LNCAP (cell line): ENCODE data around the gene COL6A3.

ENCODE experiments used
- TF ChIP-seq, protein P1 (sequence below): fragments of 450-650 bp; IDR thresholded peaks from 2 replicates; pipeline ENCODE4 v1.5.1; 2017; ENCODE audit warnings: mild to moderate bottlenecking

Gene COL6A3

DNA sequence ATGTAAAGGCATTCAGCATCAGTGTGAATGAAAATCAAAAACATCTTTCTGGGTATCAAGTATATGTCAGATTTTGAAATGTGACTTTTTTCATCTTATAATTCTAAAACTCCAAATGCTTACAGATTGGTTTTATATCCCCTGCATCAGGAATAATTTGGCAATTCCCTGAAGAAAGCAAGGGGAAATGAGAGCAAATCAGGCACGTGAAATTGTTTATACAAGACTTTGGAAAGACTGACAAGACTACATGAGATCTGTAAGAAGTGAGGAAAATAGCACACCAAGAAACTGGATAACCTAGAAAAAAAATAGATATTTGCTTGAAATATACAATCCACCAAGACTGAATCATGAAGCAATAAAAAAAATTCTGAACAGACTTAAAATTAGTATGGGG, 13.8 kb downstream of the COL6A3 start:
- TF ChIP-seq, protein P1, sequence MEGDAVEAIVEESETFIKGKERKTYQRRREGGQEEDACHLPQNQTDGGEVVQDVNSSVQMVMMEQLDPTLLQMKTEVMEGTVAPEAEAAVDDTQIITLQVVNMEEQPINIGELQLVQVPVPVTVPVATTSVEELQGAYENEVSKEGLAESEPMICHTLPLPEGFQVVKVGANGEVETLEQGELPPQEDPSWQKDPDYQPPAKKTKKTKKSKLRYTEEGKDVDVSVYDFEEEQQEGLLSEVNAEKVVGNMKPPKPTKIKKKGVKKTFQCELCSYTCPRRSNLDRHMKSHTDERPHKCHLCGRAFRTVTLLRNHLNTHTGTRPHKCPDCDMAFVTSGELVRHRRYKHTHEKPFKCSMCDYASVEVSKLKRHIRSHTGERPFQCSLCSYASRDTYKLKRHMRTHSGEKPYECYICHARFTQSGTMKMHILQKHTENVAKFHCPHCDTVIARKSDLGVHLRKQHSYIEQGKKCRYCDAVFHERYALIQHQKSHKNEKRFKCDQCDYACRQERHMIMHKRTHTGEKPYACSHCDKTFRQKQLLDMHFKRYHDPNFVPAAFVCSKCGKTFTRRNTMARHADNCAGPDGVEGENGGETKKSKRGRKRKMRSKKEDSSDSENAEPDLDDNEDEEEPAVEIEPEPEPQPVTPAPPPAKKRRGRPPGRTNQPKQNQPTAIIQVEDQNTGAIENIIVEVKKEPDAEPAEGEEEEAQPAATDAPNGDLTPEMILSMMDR: no peak

DNA sequence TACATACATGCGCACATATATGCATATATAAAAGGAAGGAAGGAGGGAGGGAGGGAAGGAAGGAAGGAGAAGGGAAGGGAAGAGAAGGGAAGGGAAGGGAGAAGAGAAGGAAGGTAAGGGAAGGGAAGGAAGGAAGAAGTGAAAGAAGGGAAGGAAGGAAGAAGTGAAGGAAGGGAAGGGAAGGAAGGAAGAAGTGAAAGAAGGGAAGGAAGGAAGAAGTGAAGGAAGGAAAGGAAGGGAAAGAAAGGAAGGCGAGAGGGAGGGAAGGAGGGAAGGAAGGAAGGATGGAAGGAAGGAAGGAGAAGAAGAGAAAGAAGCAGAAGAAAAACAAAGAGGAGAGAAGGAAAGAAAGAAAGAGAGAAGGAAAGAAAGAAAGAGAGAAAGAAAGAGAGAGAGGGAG, 16.9 kb downstream of the COL6A3 start:
- TF ChIP-seq, protein P1: no peak

DNA sequence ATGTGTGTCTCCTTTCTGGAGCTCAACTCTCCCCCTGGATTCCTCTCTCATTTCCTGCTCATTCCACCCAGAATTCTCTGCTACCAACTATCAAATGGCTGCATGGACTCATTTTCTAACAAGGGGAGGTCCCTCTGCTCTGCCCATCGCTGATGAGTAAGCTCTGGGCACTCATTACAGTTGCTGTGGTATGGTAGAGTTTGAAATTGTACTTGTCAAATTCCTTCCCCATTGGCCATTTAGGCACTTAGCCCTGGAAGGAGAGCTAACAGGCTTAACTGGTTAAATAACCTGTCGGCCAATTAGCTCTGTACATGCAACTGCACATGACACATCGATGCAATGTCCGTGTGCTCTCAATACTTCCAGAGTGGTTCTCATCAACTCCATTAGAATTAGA, 20.4 kb downstream of the COL6A3 start:
- TF ChIP-seq, protein P1: no peak

DNA sequence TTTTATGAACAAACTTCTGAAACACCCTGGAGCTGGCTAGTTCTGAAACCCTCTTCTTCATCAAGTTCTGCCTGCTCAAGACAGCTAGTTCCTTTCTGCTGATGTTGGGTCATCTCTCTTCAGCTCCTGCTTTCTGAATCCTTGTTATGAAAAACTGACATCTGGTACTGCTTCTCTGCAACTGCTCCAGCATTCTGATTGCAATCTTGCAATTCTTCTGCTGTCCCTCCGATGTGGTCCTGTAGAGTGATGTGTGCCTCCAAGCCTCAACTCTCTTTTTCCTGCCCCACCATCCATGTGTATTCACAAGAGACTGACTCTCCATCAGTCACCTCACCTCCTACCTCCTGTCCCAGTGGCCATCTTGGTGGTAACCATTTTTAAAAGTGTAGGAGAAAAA, 21.8 kb downstream of the COL6A3 start:
- TF ChIP-seq, protein P1: no peak

DNA sequence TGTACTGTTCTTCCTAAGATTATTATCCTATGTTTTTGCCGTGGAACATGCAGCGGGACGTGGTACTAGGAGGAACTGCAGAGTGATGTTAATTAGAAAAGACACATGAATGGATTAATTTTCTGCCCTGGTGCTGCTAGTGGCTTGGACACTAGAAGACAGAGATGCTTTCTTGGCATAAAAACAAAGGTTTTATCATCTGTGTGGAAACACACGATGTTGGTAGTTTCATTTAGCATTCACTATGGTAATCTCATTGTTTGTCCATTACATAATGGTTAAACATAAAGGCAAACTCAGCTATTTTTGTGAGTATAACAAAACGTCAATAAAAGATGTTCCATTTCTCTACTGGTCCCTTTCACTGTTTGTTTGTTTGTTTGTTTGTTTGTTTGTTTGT, 22.8 kb downstream of the COL6A3 start:
- TF ChIP-seq, protein P1: no peak

DNA sequence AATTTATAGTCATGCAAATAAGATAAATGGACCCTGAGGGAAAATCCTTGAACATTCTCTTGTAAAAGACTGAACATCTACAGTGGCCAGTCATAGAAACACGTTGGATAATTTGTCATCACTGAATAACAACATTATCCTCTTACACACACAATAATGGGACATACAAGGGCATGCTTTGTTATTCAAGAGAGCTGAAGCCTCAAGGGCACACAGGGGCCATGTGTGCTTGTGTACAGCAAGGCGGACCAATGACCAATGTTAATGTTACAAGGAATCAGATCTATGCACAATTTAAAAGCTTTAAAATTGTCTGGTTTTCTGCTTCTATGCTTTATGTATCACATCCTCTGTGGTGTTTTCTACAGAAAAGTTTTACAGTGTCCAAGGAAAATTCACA, 23.7 kb downstream of the COL6A3 start:
- TF ChIP-seq, protein P1: no peak

DNA sequence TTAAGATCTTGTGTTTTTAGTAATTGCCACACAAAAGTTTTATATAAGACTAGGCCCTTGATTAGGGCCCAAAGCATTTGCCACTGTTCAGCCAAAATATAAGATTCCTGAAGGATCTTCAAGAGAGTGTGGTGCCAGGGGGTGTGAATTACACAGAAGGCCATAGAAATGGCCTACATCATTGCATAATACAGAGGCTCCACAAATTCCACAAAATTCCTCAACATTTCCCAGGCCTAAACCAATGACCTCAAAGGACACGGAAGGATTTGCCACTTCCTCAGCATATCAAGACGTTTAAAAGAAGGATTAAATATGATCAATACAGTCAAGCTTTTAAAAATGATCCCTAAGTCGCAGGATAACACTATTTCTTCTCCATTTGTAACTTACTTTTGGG, 24.1 kb downstream of the COL6A3 start:
- TF ChIP-seq, protein P1: no peak

DNA sequence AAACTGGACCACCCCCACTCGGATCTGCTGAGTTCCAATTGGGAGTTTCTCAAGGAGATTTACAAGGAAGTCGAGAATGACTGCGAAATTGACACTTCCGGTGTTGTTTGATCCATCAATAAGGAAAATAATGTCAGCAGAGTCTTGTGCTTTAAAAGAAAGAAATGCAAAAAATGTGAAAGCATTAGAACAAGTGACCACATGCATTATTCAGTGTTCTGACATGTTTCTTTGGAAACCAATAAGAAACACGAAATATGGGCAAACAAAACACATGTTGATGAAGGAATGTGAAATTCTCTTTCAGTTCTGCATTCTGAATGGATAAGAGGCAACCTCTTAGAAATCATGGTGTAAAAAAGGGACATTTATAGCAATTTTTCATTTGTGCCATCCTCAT, 25.9 kb downstream of the COL6A3 start:
- TF ChIP-seq, protein P1: no peak
